Purkinje cell (primary cell): Measurements from ENCODE around the gene CCDC200. TPM values are rescaled to one million over a fixed set of nuclear protein-coding genes. Genes with fewer than 3 reads are reported as not detected.

Source experiments
- polyA plus RNA-seq: library from polyadenylated mRNA; unstranded; fragments of >200 nt; fragmentation: Nextera tagmentation; gene quantifications from 2 replicates; pipeline ENCODE4 v1.2.1, GENCODE V29; 2014

Gene CCDC200
- not detected in 2 replicates for polyA plus RNA-seq

GRCh38 chr17:43228020-43228782 is at the start of gene CCDC200:
Gene CCDC200, minus strand, starts transcription at chr17:43228623. Its CDS starts 69 bp downstream, at chr17:43228554.

GRCh38 chr17:43233877-43234276 is 5.5 kb upstream of the CCDC200 start, which contains the start of gene RNU2-1:
Gene RNU2-1, minus strand, starts transcription at chr17:43233977.

GRCh38 chr17:43211480-43212402 is 16.7 kb downstream of the CCDC200 start, which contains the start of gene TMEM106A:
Gene TMEM106A, plus strand, starts transcription at chr17:43211875. Its CDS starts 1,167 bp downstream, at chr17:43213042.

Other genes starting within 250 kb of the CCDC200 start
- 0.23 TPM in 1 of 2 replicates, not detected in the other for gene PTGES3L, start 248.5 kb downstream of the CCDC200 start, polyA plus RNA-seq
- 13.3 and 14.2 TPM in 2 replicates for gene RUNDC1, start 248.1 kb downstream of the CCDC200 start, polyA plus RNA-seq
- 857 and 976 TPM in 2 replicates for gene RPL27, start 230.2 kb downstream of the CCDC200 start, polyA plus RNA-seq
- not detected in 2 replicates for gene IFI35, start 221.8 kb downstream of the CCDC200 start, polyA plus RNA-seq
- 5.5 and 6.8 TPM in 2 replicates for gene VAT1, start 206.2 kb downstream of the CCDC200 start, polyA plus RNA-seq
- gene RND2, start 203.4 kb downstream of the CCDC200 start, polyA plus RNA-seq, result 3.3 and 5.0 TPM in 2 replicates
- 4.7 and 6.9 TPM in 2 replicates for gene BRCA1, start 103.3 kb downstream of the CCDC200 start, polyA plus RNA-seq
- 33.8 and 42.9 TPM in 2 replicates for gene NBR1, start 57.4 kb downstream of the CCDC200 start, polyA plus RNA-seq
- not detected in 2 replicates for gene TMEM106A, start 16.7 kb downstream of the CCDC200 start, polyA plus RNA-seq
- not detected in 2 replicates for gene RNU2-1, start 5.4 kb upstream of the CCDC200 start, polyA plus RNA-seq
- 0.69 and 3.1 TPM in 2 replicates for gene ARL4D, start 170.4 kb upstream of the CCDC200 start, polyA plus RNA-seq